Measurements from ENCODE around the gene BECN2. TPM values are rescaled to one million over a fixed set of nuclear protein-coding genes. Genes with fewer than 3 reads are reported as not detected.
"Not testable (repeated sequence)": the region's sequence is repeated elsewhere in the genome, so short reads cannot be mapped to it uniquely, and the experiment has no call there.

The BECN2 gene
- total and polyA plus RNA-seq, 8 donors, result not detected

DNA sequence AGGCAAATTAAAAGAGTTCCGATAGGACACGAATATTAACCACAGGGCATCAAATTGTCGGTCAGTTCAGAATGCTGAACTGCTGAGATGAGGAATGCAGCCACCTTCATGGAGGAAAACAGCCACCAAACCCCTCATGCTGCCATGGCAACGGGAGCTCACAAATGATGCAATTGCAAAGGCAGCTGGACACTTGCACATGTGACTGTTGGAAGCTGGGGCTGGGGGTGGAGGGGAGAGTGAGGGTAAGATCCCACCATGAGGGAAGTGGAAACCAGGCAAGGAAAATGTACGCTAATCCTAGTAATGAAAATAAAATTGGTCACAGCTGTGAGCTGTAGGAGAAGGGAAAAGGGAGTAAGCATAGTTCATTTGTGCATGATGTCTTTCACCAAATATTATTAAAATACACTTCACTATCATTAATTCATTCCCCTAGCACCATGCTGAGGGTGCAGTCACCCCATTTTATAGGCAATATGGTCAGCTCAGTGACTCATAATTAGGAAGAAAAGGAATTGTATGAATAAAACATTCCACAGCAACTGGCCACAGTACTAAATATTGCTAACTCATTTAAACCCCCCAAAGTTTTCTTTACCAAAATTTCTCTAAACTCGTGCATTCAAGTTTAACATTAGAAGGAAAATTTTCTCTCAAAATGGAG is 15.3 kb downstream of the BECN2 start:
- no peak for DNase-seq
- H3K4me3 ChIP-seq, result no peak overlapping the region
- no peak for ATAC-seq
- H3K36me3 ChIP-seq, result no peaks in the 10 kb centered on the region
- H3K9me3 ChIP-seq, result no peaks in the 10 kb centered on the region
- intact Hi-C loops (cut with DNase I), result no loop called here
- H3K27me3 ChIP-seq, result no peaks in the 10 kb centered on the region
- TF ChIP-seq, protein P1, sequence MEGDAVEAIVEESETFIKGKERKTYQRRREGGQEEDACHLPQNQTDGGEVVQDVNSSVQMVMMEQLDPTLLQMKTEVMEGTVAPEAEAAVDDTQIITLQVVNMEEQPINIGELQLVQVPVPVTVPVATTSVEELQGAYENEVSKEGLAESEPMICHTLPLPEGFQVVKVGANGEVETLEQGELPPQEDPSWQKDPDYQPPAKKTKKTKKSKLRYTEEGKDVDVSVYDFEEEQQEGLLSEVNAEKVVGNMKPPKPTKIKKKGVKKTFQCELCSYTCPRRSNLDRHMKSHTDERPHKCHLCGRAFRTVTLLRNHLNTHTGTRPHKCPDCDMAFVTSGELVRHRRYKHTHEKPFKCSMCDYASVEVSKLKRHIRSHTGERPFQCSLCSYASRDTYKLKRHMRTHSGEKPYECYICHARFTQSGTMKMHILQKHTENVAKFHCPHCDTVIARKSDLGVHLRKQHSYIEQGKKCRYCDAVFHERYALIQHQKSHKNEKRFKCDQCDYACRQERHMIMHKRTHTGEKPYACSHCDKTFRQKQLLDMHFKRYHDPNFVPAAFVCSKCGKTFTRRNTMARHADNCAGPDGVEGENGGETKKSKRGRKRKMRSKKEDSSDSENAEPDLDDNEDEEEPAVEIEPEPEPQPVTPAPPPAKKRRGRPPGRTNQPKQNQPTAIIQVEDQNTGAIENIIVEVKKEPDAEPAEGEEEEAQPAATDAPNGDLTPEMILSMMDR (IDR thresholded peaks at IDR 0.05), result no peak
- no peaks in the 10 kb centered on the region for H3K4me1 ChIP-seq
- H3K27ac ChIP-seq, result no peak overlapping the region

DNA sequence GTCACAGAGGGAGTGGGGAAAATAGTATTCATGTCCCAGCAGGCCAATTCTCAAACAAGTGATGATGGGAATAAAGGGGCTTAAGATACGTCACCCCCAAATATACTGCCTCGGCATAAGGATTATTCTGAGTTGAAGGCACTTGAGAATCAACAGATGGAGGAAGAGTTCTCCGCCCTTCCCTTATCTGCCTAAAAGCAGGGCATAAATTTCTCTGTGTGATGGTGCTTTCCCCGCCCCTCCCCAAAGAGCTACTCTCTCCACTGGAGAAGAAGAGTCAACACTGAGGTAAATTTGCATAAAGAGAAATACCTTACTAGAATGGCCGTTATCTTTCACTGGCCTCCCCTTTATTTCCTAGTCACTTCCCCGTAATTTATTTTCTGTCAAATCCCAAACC is 18.7 kb downstream of the BECN2 start:
- no peak for DNase-seq
- Histone ChIP-seq H3K27ac (no peak overlapping the region), H3K4me3 (no peak overlapping the region), H3K27me3 (no peaks in the 10 kb centered on the region), H3K4me1 (no peaks in the 10 kb centered on the region), H3K9me3 (no peaks in the 10 kb centered on the region), H3K36me3 (no peaks in the 10 kb centered on the region)
- TF ChIP-seq, protein P1 (IDR thresholded peaks at IDR 0.05), result no peak
- no peak for ATAC-seq
- intact Hi-C loops (cut with DNase I), result no loop called here

DNA sequence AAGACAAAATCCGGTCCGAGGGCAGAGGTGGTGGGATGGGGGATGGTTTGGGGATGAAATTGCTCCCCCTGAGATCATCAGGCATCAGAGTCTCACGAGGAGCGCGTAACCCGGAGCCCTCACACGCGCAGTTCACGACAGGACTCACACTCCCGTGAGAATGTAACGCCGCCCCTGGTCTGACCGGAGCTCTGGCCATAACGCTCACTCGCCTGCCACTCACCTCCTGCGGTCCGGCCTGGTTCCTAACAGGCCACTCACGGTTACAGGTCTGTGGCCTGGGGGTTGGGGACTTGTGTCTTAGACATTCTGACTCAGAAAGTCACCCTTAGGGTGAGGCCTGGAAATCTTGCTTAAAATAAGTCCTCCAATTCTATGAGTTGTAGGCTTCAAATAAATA is 21.5 kb downstream of the BECN2 start:
- DNase-seq (no peak), ATAC-seq (no peak)
- H3K27ac ChIP-seq, result no peak overlapping the region
- intact Hi-C loops (cut with DNase I), result no loop called here
- H3K4me3 ChIP-seq, result no peak overlapping the region
- TF ChIP-seq, protein P1 (IDR thresholded peaks at IDR 0.05), result no peak
- H3K9me3 ChIP-seq, result no peaks in the 10 kb centered on the region
- H3K4me1 ChIP-seq, result no peaks in the 10 kb centered on the region
- H3K36me3 ChIP-seq, result no peaks in the 10 kb centered on the region
- no peaks in the 10 kb centered on the region for H3K27me3 ChIP-seq

DNA sequence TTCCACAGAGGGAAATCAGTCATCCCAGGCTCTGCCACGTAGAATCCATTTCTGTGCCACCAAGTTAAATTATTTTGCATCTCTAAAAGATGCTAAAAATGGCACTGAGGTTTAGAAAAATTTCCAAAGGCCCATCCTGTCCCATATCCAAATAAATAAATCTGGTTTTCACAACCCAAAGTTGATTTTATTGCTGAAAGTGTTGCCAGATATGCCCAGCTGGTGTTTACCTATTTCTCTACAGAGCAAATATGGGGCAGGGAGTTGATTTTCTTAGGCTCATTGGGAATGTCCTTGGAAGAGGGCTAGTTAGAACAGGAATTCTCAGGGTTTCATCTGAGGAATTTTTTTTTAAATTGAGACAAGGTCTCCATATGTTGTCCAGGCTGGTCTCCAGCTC is 22.4 kb downstream of the BECN2 start:
- intact Hi-C loops (cut with DNase I), result no loop called here
- H3K4me3 ChIP-seq, result no peak overlapping the region
- no peak overlapping the region for H3K27ac ChIP-seq
- ATAC-seq, result no peak
- no peaks in the 10 kb centered on the region for H3K36me3 ChIP-seq
- DNase-seq, result no peak
- no peaks in the 10 kb centered on the region for H3K4me1 ChIP-seq
- no peaks in the 10 kb centered on the region for H3K27me3 ChIP-seq
- no peaks in the 10 kb centered on the region for H3K9me3 ChIP-seq
- TF ChIP-seq, protein P1 (IDR thresholded peaks at IDR 0.05), result no peak

DNA sequence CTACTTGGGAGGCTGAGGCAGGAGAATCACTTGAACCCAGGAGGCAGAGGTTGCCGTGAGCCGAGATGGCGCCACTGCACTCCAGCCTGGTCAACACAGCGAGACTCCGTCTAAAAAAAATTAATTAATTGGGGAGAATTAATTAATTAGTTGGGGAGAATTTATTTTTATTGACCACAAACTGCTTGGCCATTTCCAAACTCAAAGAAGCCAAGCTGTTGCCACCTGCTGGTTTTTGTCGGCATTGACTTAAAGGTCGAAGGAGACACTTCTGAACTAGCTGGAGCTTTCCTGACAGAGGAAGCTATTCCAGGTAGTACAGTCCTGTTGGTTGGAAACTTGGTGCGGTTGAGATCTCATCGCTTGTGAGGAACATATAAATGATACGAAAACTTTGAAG is 28.2 kb downstream of the BECN2 start:
- Histone ChIP-seq H3K4me3 (no peak overlapping the region), H3K27ac (no peak overlapping the region), H3K36me3 (no peaks in the 10 kb centered on the region), H3K27me3 (no peaks in the 10 kb centered on the region), H3K9me3 (no peaks in the 10 kb centered on the region), H3K4me1 (no peaks in the 10 kb centered on the region)
- no peak for ATAC-seq
- intact Hi-C loops (cut with DNase I), result no loop called here
- DNase-seq, result no peak
- TF ChIP-seq, protein P1 (IDR thresholded peaks at IDR 0.05), result peak; percentile 27 to 41

DNA sequence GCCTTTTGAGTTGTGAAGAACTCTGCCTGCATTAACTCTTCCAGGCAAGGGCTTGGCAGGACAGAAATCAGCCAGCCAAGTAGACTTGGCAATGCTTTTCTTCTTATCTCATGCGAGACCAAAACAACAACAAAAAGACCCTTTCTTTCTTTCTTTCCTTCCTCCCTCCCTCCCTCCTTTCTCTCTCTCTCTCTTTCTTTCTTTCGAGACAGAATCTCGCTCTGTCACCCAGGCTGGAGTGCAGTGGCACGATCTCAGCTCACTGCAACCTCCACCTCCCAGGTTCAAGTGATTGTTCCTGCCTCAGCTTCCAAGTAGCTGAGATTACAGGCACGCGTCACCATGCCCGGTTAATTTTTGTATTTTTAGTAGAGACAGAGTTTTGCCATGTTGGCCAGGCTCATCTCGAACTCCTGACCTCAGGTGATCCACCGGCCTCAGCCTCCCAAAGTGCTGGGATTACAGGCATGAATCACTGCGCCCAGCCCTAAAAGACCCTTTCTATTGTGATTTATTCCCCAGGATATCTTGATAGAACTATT is 30.9 kb downstream of the BECN2 start:
- H3K36me3 ChIP-seq; H3K27me3 ChIP-seq; H3K9me3 ChIP-seq; H3K4me1 ChIP-seq; ATAC-seq; intact Hi-C loops (cut with DNase I); H3K4me3 ChIP-seq; H3K27ac ChIP-seq; DNase-seq: not testable (repeated sequence)
